ENCODE results near the gene ZC3H18. TPM values are rescaled to one million over a fixed set of nuclear protein-coding genes. Genes with fewer than 3 reads are reported as not detected.

ZC3H18 gene
- total RNA-seq, 2 donors from 2014 or later, result 7.9 to 10.0 TPM

DNA sequence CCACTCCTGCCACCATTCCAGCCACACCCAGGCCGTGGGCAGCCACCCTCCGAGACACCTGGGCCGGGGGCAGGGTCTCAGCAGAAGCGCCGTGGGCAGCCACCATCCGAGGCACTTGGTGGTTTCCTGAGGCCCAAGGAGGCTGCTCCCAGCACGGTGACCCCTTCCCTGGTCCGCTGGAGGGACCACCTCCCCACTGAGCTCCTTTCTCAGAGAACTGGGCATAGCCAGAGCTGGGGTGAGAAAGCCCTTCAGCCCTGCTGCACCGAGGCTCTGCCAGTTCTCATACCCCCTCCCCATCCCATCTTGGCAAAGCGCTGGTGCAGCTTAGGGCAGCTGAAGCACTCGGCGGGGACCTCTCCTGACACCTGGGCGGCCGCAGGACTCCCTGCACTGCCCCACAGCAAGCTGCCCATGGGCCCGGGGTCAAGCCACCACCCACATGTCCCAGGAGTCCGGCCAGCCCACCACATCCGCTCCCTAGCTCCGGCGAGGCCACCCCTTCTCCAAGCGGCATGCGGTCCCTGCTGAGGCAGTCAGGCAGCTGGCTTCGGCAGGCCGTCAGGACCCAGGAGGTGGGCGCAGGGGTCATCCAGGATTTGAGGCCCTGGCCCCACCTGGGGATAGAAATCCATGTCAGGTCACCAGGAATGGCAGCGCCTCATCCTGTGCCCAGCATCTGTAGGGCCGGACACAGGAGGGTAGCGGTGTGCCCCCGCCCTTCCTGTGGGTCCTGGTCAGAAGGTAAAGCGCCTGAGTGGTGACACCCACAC lies 82.0 kb downstream of the ZC3H18 start:
- TF ChIP-seq, protein P1, sequence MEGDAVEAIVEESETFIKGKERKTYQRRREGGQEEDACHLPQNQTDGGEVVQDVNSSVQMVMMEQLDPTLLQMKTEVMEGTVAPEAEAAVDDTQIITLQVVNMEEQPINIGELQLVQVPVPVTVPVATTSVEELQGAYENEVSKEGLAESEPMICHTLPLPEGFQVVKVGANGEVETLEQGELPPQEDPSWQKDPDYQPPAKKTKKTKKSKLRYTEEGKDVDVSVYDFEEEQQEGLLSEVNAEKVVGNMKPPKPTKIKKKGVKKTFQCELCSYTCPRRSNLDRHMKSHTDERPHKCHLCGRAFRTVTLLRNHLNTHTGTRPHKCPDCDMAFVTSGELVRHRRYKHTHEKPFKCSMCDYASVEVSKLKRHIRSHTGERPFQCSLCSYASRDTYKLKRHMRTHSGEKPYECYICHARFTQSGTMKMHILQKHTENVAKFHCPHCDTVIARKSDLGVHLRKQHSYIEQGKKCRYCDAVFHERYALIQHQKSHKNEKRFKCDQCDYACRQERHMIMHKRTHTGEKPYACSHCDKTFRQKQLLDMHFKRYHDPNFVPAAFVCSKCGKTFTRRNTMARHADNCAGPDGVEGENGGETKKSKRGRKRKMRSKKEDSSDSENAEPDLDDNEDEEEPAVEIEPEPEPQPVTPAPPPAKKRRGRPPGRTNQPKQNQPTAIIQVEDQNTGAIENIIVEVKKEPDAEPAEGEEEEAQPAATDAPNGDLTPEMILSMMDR (IDR thresholded peaks at IDR 0.05), result no peak
- no peaks in the 10 kb centered on the region for H3K9me3 ChIP-seq
- H3K36me3 ChIP-seq, result peaks cover 2% of the 10 kb centered on the region
- H3K4me3 ChIP-seq, result no peak overlapping the region
- DNase-seq (ENCODE audit: low spot score), result no peak
- H3K27ac ChIP-seq, result peak overlapping the region in 1 of 2 donors; percentile 75
- peaks cover 0 to 29% of the 10 kb centered on the region in 2 donors for H3K4me1 ChIP-seq
- H3K27me3 ChIP-seq, result no peaks in the 10 kb centered on the region

DNA sequence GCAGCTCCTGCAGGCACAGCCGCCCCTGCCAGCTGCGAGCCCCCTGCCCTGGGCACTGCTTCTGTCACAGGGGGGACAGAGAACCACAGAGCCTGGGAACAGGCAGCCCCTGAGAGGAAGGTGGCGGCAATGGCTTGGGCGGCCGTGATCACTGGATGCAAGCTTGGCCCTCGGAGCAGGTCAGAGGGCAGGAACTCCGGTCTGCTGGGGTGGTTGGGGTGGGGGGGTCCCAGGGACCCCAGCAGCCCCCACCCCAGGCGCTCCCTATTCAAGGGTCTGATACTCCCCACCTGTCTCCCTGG lies 82.5 kb downstream of the ZC3H18 start:
- TF ChIP-seq, protein P1 (IDR thresholded peaks at IDR 0.05), result no peak
- Histone ChIP-seq H3K27ac (no peak overlapping the region), H3K27me3 (no peaks in the 10 kb centered on the region), H3K4me1 (peaks cover 0 to 29% of the 10 kb centered on the region in 2 donors), H3K36me3 (peaks cover 7% of the 10 kb centered on the region), H3K9me3 (no peaks in the 10 kb centered on the region), H3K4me3 (no peak overlapping the region)
- no peak for DNase-seq (ENCODE audit: low spot score)

DNA sequence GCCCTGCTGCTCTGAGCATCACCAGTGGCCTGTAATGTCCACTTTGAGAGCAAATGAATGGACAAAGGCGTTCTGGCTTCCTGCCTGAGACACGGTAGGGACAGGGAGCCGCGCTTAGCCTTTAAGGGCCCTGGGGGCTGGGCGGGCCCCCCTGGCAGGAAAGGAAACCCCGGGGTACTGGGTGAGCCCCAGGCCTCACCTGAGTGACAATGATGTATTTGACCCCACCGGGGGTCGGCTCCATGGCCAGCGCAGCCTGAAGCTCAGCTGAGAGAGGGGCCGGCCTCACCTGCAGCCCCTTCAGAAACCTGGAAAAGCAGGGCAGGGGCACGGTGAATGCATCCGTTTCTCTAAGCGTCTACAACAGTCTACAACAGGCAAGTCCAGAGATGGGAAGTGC lies 82.9 kb downstream of the ZC3H18 start:
- peaks cover 0 to 29% of the 10 kb centered on the region in 2 donors for H3K4me1 ChIP-seq
- H3K27me3 ChIP-seq, result no peaks in the 10 kb centered on the region
- peaks cover 11% of the 10 kb centered on the region for H3K36me3 ChIP-seq
- no peak overlapping the region for H3K27ac ChIP-seq
- H3K4me3 ChIP-seq, result no peak overlapping the region
- no peaks in the 10 kb centered on the region for H3K9me3 ChIP-seq
- TF ChIP-seq, protein P1 (IDR thresholded peaks at IDR 0.05), result no peak
- no peak for DNase-seq (ENCODE audit: low spot score)

DNA sequence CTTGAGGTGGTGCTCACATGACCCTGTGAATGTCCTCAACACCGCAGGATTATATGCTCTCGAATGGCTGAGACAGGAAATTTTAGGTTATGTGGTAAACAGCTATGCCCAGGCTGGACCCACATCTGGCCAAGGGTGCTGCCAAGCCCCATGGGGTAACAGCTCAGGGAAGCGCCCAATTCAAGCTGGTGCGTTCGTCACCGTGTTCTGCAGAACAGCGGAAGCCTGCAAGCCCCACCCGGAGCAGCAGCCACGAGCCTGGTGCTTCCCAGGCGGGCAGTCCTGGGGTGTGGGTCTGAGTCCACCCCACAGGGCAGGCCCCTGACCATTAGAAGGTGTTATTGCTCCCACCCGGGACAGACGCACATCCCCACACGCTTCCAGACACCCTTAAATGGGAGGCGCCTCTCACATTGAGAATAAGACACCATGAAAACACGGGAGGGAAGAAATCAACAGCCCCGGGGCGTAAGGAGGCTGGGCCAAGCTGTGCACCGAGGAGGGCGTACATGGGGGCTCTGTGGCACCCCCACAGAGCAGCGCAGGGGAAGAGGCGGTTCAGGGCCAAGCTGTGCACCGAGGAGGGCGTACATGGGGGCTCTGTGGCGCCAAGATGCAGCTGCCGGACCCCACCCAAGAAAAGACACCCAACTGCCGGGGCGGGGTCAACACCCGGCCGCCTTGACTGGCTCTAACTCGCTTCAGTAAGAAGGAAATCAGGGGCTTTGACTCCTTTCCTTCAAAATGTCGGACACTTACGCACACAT lies 83.6 kb downstream of the ZC3H18 start:
- TF ChIP-seq, protein P1 (IDR thresholded peaks at IDR 0.05), result no peak
- no peak overlapping the region for H3K4me3 ChIP-seq
- H3K4me1 ChIP-seq, result peaks cover 0 to 29% of the 10 kb centered on the region in 2 donors
- H3K36me3 ChIP-seq, result peaks cover 12% of the 10 kb centered on the region
- H3K9me3 ChIP-seq, result no peaks in the 10 kb centered on the region
- DNase-seq (ENCODE audit: low spot score), result no peak
- no peak overlapping the region for H3K27ac ChIP-seq
- no peaks in the 10 kb centered on the region for H3K27me3 ChIP-seq

DNA sequence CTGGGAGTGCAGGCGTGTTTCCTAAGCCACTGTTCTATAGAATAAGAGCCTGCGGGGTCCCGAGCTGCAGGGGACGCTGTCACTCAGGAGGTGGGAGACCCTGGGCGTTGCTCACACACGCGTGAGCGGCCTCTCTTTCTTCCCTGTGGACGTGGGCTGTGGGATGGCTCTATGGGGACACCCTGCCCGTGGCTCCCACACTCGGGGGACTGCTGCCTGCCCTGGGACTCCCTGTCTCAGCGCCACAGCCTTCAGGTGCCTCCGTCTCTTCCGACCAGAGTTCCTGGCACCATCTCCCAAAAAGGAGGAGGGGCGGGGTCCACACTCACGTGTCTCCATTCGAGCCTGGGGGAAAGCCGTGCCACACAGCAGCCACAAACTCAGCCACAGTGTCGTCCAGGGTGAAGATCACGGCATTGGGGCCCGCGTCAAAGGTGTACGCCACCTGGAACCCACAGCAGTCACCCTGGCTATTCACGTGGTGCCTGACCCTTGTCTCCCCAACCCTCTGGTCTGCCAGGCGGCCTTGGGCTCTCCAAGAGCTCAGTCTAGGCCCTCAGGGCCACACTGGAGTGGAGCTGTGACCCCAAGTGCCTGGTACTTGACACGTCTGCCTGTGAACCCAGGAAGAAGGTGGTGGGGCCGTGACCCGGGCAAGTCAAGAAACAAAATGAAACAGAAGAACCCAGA lies 84.3 kb downstream of the ZC3H18 start:
- no peak for DNase-seq (ENCODE audit: low spot score)
- H3K4me3 ChIP-seq, result no peak overlapping the region
- no peaks in the 10 kb centered on the region for H3K27me3 ChIP-seq
- peaks cover 12% of the 10 kb centered on the region for H3K36me3 ChIP-seq
- TF ChIP-seq, protein P1 (IDR thresholded peaks at IDR 0.05), result no peak
- peaks cover 0 to 24% of the 10 kb centered on the region in 2 donors for H3K4me1 ChIP-seq
- no peaks in the 10 kb centered on the region for H3K9me3 ChIP-seq
- no peak overlapping the region for H3K27ac ChIP-seq

Measured in right atrium auricular region (tissue), 2 donors.